ENCODE data around the gene IL18RAP.

Gene IL18RAP

GRCh38 chr2:102460467-102460866 lies 37.5 kb downstream of the IL18RAP start:
- Histone ChIP-seq H3K4me1 (ENCODE audit: control insufficient read depth, insufficient read depth, low read length) (no peaks in the 10 kb centered on the region), H3K36me3 (ENCODE audit: control insufficient read depth in 2 of 2, insufficient read depth in 2 of 2, low read length in 2 of 2) (no peaks in the 10 kb centered on the region), H3K27me3 (ENCODE audit: control insufficient read depth in 1 of 2, insufficient read depth in 2 of 2, low read length in 2 of 2) (no peaks in the 10 kb centered on the region), H3K9ac (ENCODE audit: low read length in 2 of 2) (no peak overlapping the region), H3K4me3 (ENCODE audit: low read length in 2 of 2) (no peak overlapping the region), H3K9me3 (ENCODE audit: control insufficient read depth in 2 of 2, low read length in 2 of 2) (peaks cover 0 to 7% of the 10 kb centered on the region in 2 donors), H3K27ac (ENCODE audit: low read length) (no peak overlapping the region)

DNA sequence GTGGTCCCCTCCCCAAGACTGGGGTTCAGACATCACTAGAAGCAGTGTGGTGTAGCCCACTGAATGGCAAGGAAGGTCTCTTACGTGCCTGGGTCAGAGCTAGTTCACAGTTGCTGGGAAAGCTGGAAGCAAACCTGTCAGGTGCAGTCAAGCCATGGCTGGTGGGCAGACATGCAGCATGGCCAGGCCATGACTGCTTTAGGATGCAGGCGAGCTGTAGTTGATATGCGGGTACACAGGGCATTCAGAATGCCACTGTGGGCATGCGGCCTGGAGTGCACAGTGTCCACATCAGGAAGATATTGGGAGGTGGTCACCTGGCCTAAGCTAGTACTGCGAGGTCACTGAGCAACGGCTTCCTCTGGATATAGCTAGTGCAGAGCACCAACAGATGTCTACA lies 38.2 kb downstream of the IL18RAP start:
- Histone ChIP-seq H3K27ac (ENCODE audit: low read length) (no peak overlapping the region), H3K36me3 (ENCODE audit: control insufficient read depth in 2 of 2, insufficient read depth in 2 of 2, low read length in 2 of 2) (no peaks in the 10 kb centered on the region), H3K9ac (ENCODE audit: low read length in 2 of 2) (no peak overlapping the region), H3K9me3 (ENCODE audit: control insufficient read depth in 2 of 2, low read length in 2 of 2) (peaks cover 0 to 4% of the 10 kb centered on the region in 2 donors), H3K27me3 (ENCODE audit: control insufficient read depth in 1 of 2, insufficient read depth in 2 of 2, low read length in 2 of 2) (no peaks in the 10 kb centered on the region), H3K4me3 (ENCODE audit: low read length in 2 of 2) (no peak overlapping the region), H3K4me1 (ENCODE audit: control insufficient read depth, insufficient read depth, low read length) (no peaks in the 10 kb centered on the region)

DNA sequence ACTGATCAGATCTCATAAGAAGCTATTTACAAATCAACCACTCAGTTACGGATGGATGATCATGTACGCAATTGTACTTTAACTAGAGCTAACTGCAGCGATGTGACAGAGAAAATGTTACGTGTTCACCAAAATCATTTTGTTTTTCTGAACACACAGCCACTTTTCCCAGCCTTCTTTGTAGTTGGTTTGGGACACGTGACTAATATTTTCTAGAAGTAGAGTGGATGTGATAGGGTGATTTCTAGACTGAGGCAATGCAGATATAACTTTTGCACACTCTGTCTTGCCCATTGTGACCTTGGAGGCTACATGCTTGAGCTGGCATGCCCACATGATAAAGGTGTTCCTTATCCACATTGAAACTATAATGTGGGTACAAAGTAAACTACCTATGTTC lies 40.2 kb downstream of the IL18RAP start:
- Histone ChIP-seq H3K27me3 (ENCODE audit: control insufficient read depth in 1 of 2, insufficient read depth in 2 of 2, low read length in 2 of 2) (no peaks in the 10 kb centered on the region), H3K4me1 (ENCODE audit: control insufficient read depth, insufficient read depth, low read length) (no peaks in the 10 kb centered on the region), H3K9me3 (ENCODE audit: control insufficient read depth in 2 of 2, low read length in 2 of 2) (peaks cover 3 to 9% of the 10 kb centered on the region in 2 donors), H3K36me3 (ENCODE audit: control insufficient read depth in 2 of 2, insufficient read depth in 2 of 2, low read length in 2 of 2) (no peaks in the 10 kb centered on the region), H3K27ac (ENCODE audit: low read length) (no peak overlapping the region), H3K4me3 (ENCODE audit: low read length in 2 of 2) (no peak overlapping the region), H3K9ac (ENCODE audit: low read length in 2 of 2) (no peak overlapping the region)

GRCh38 chr2:102470168-102470567 lies 47.2 kb downstream of the IL18RAP start:
- Histone ChIP-seq H3K9ac (ENCODE audit: low read length in 2 of 2) (no peak overlapping the region), H3K27me3 (ENCODE audit: control insufficient read depth in 1 of 2, insufficient read depth in 2 of 2, low read length in 2 of 2) (peaks cover 0 to 3% of the 10 kb centered on the region in 2 donors), H3K9me3 (ENCODE audit: control insufficient read depth in 2 of 2, low read length in 2 of 2) (peaks cover 7 to 9% of the 10 kb centered on the region in 2 donors), H3K4me3 (ENCODE audit: low read length in 2 of 2) (no peak overlapping the region), H3K36me3 (ENCODE audit: control insufficient read depth in 2 of 2, insufficient read depth in 2 of 2, low read length in 2 of 2) (no peaks in the 10 kb centered on the region), H3K27ac (ENCODE audit: low read length) (no peak overlapping the region), H3K4me1 (ENCODE audit: control insufficient read depth, insufficient read depth, low read length) (no peaks in the 10 kb centered on the region)

DNA sequence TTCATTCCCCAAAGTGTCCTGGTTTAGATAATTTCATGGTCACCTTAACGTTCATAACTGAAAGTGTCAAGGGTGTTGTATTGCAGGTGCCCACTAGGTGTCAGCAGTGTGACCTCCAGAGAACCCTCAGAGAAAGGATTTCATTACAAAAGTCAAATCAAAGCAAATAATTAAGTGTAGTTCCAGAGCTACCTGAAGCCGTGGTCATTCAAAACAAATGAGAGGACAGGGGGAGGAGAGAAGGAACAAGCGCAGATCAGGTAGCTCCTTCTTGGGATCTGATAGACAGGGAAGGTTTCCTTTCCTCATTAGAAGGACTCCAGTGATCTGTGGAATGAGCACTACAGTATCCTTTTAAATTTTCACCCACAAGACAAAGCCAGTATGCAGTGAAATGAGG lies 50.1 kb downstream of the IL18RAP start, which contains the start of gene SLC9A4:
TSS of gene SLC9A4 (plus strand) at position 207 of the 400 bp plus-strand sequence. CDS start 534 bp downstream, outside the sequence.
- peaks cover 4% of the 10 kb centered on the region in 2 donors for H3K9me3 ChIP-seq (ENCODE audit: control insufficient read depth in 2 of 2, low read length in 2 of 2)
- H3K4me1 ChIP-seq (ENCODE audit: control insufficient read depth, insufficient read depth, low read length), result no peaks in the 10 kb centered on the region
- H3K4me3 ChIP-seq (ENCODE audit: low read length in 2 of 2), result no peak within 1 kb of the TSS
- H3K36me3 ChIP-seq (ENCODE audit: control insufficient read depth in 2 of 2, insufficient read depth in 2 of 2, low read length in 2 of 2), result no peaks in the 10 kb centered on the region
- no peak within 1 kb of the TSS for H3K9ac ChIP-seq (ENCODE audit: low read length in 2 of 2)
- peaks cover 0 to 3% of the 10 kb centered on the region in 2 donors for H3K27me3 ChIP-seq (ENCODE audit: control insufficient read depth in 1 of 2, insufficient read depth in 2 of 2, low read length in 2 of 2)
- H3K27ac ChIP-seq (ENCODE audit: low read length), result no peak within 1 kb of the TSS

GRCh38 chr2:102473631-102474030 lies 50.7 kb downstream of the IL18RAP start:
- peaks cover 0 to 3% of the 10 kb centered on the region in 2 donors for H3K27me3 ChIP-seq (ENCODE audit: control insufficient read depth in 1 of 2, insufficient read depth in 2 of 2, low read length in 2 of 2)
- H3K4me1 ChIP-seq (ENCODE audit: control insufficient read depth, insufficient read depth, low read length), result no peaks in the 10 kb centered on the region
- H3K4me3 ChIP-seq (ENCODE audit: low read length in 2 of 2), result no peak overlapping the region
- no peak overlapping the region for H3K9ac ChIP-seq (ENCODE audit: low read length in 2 of 2)
- peaks cover 1 to 4% of the 10 kb centered on the region in 2 donors for H3K9me3 ChIP-seq (ENCODE audit: control insufficient read depth in 2 of 2, low read length in 2 of 2)
- H3K27ac ChIP-seq (ENCODE audit: low read length), result no peak overlapping the region
- no peaks in the 10 kb centered on the region for H3K36me3 ChIP-seq (ENCODE audit: control insufficient read depth in 2 of 2, insufficient read depth in 2 of 2, low read length in 2 of 2)

DNA sequence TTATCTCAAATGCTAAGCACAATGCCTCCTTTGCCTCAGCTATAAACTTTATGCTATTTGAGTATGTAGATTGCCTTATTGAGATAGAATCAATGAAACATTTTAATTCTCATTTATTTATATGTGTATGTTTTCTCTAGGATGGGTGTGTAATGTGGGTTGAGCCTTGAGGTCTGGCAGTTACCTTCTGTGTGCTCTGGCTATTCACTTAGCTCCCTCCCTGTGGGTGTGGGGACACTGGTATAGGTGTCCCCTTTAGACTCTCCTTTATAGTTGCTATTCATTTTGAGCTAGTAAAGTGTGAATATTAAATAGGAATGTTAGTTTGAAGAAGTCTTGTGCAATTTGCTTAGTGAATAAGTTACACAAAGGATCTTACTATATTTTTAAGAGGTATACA lies 51.8 kb downstream of the IL18RAP start:
- Histone ChIP-seq H3K27ac (ENCODE audit: low read length) (no peak overlapping the region), H3K36me3 (ENCODE audit: control insufficient read depth in 2 of 2, insufficient read depth in 2 of 2, low read length in 2 of 2) (no peaks in the 10 kb centered on the region), H3K4me1 (ENCODE audit: control insufficient read depth, insufficient read depth, low read length) (no peaks in the 10 kb centered on the region), H3K27me3 (ENCODE audit: control insufficient read depth in 1 of 2, insufficient read depth in 2 of 2, low read length in 2 of 2) (peaks cover 0 to 3% of the 10 kb centered on the region in 2 donors), H3K9ac (ENCODE audit: low read length in 2 of 2) (no peak overlapping the region), H3K9me3 (ENCODE audit: control insufficient read depth in 2 of 2, low read length in 2 of 2) (peaks cover 0 to 4% of the 10 kb centered on the region in 2 donors), H3K4me3 (ENCODE audit: low read length in 2 of 2) (no peak overlapping the region)

DNA sequence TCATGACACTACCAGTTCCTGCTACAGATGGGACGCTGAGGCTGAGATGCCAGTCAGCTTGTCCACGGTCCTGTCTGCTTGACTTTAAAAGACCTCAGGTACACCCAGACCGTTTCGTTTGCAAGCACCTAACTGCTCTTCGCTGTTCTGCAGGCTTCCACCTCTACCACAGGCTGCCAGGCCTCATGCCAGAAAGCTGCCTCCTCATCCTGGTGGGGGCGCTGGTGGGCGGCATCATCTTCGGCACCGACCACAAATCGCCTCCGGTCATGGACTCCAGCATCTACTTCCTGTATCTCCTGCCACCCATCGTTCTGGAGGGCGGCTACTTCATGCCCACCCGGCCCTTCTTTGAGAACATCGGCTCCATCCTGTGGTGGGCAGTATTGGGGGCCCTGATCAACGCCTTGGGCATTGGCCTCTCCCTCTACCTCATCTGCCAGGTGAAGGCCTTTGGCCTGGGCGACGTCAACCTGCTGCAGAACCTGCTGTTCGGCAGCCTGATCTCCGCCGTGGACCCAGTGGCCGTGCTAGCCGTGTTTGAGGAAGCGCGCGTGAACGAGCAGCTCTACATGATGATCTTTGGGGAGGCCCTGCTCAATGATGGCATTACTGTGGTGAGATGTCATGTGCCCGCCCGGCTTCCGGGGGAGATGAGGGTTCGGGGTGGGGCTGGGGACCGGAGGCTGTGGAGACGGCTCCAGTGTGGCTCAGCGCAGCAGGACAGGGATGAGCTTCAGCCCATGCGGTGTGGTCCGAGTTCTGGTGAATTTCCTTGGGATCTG lies 55.9 kb downstream of the IL18RAP start:
- Histone ChIP-seq H3K4me1 (ENCODE audit: control insufficient read depth, insufficient read depth, low read length) (no peaks in the 10 kb centered on the region), H3K27me3 (ENCODE audit: control insufficient read depth in 1 of 2, insufficient read depth in 2 of 2, low read length in 2 of 2) (peaks cover 0 to 4% of the 10 kb centered on the region in 2 donors), H3K9ac (ENCODE audit: low read length in 2 of 2) (no peak overlapping the region), H3K4me3 (ENCODE audit: low read length in 2 of 2) (no peak overlapping the region), H3K9me3 (ENCODE audit: control insufficient read depth in 2 of 2, low read length in 2 of 2) (no peaks in the 10 kb centered on the region), H3K27ac (ENCODE audit: low read length) (no peak overlapping the region), H3K36me3 (ENCODE audit: control insufficient read depth in 2 of 2, insufficient read depth in 2 of 2, low read length in 2 of 2) (no peaks in the 10 kb centered on the region)

DNA sequence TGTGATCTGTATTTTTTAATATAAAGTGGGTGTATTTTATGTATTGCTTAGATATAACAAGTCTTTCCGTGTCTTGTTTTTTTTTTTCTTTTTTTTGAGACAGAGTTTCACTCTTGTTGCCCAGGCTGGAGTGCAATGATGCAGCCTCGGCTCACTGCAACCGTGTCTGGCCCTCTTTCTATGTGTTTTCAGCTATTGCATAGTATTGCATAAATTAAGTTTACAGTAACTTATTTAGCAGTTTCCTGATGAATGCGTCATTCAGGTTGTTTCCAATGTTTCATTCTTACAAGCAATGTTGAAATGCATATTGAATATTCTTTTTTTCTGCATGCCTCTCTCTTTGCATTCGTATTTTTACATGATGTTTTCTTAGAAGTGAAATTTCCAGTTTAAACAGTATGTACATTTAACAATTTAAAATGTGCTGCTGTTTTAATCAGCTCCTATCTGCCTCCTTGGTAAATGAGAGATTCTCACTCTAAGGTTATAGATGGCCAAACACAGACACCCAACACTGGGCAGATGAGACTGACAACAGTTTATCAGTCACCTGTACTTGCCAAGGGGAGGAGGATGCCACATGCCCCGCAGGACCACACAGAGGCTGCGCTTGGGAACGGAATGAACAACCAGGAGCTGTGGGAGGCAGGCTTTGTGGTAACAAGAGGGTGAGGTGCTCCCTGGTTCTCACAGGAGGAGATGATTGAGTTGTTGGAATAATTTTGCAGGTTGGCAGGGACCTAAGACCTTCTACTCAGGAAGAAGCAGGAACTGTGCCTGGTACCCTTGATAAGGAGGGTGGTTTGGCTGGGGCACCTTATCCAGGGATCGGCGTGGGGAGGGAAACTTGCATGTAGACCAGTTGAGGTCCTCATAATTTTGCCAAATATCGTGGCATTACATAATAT lies 57.6 kb downstream of the IL18RAP start:
- no peaks in the 10 kb centered on the region for H3K4me1 ChIP-seq (ENCODE audit: control insufficient read depth, insufficient read depth, low read length)
- H3K27me3 ChIP-seq (ENCODE audit: control insufficient read depth in 1 of 2, insufficient read depth in 2 of 2, low read length in 2 of 2), result peaks cover 0 to 4% of the 10 kb centered on the region in 2 donors
- H3K4me3 ChIP-seq (ENCODE audit: low read length in 2 of 2), result no peak overlapping the region
- H3K9ac ChIP-seq (ENCODE audit: low read length in 2 of 2), result no peak overlapping the region
- H3K27ac ChIP-seq (ENCODE audit: low read length), result no peak overlapping the region
- H3K36me3 ChIP-seq (ENCODE audit: control insufficient read depth in 2 of 2, insufficient read depth in 2 of 2, low read length in 2 of 2), result no peaks in the 10 kb centered on the region
- H3K9me3 ChIP-seq (ENCODE audit: control insufficient read depth in 2 of 2, low read length in 2 of 2), result no peaks in the 10 kb centered on the region

DNA sequence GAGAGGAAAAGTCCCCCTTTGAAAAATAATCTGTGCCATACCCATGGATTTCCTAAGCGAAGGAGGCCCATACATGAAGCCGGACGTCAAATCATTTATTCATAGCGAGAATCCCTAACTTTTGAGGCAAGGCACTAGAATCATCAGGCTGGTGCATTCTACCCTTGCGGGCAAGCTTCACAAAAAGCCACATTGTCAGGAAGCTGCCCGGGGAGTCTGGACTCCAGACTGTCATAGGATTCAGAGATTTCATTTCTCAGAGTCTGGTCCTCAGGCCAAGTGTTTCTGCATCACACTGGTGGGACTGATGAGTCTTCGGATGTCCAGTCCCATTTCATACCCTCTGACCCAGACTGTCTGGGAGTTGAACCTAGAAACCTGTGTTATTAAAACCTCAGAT lies 59.0 kb downstream of the IL18RAP start:
- Histone ChIP-seq H3K4me3 (ENCODE audit: low read length in 2 of 2) (no peak overlapping the region), H3K27me3 (ENCODE audit: control insufficient read depth in 1 of 2, insufficient read depth in 2 of 2, low read length in 2 of 2) (peaks cover 0 to 4% of the 10 kb centered on the region in 2 donors), H3K4me1 (ENCODE audit: control insufficient read depth, insufficient read depth, low read length) (no peaks in the 10 kb centered on the region), H3K36me3 (ENCODE audit: control insufficient read depth in 2 of 2, insufficient read depth in 2 of 2, low read length in 2 of 2) (no peaks in the 10 kb centered on the region), H3K9me3 (ENCODE audit: control insufficient read depth in 2 of 2, low read length in 2 of 2) (no peaks in the 10 kb centered on the region), H3K27ac (ENCODE audit: low read length) (no peak overlapping the region), H3K9ac (ENCODE audit: low read length in 2 of 2) (no peak overlapping the region)

All from stomach smooth muscle (tissue), 2 donors.